Mucosa of rectum (tissue), 2 donors: ENCODE measurements around the gene SLC1A2.

Experiments
- H3K27ac ChIP-seq, 2 donors: one replicate each; pipeline ENCODE4 v1.7.0; 2013; ENCODE audit warnings: inconsistent platforms in 2 of 2, low read depth in 2 of 2, low read length in 2 of 2
- H3K27me3 ChIP-seq, 2 donors: one replicate each; pipeline ENCODE4 v1.7.0; 2013; ENCODE audit warnings: low read length in 2 of 2; ENCODE audit not compliant: control insufficient read depth in 2 of 2, insufficient read depth in 2 of 2
- H3K36me3 ChIP-seq, 2 donors: one replicate each; pipeline ENCODE4 v1.7.0; 2013; ENCODE audit warnings: low read length in 2 of 2; ENCODE audit not compliant: control insufficient read depth in 2 of 2, insufficient read depth in 2 of 2
- H3K4me1 ChIP-seq, 2 donors: one replicate each; pipeline ENCODE4 v1.7.0; 2013; ENCODE audit warnings: low read length in 2 of 2, mild to moderate bottlenecking in 1 of 2; ENCODE audit not compliant: control insufficient read depth in 2 of 2, insufficient read depth in 2 of 2
- H3K4me3 ChIP-seq, 2 donors: one replicate each; pipeline ENCODE4 v1.7.0; 2013; ENCODE audit warnings: low read length in 2 of 2
- H3K9ac ChIP-seq, 2 donors: one replicate each; pipeline ENCODE4 v1.7.0; 2013; ENCODE audit warnings: low read length in 2 of 2, low read depth in 1 of 2, mild to moderate bottlenecking in 1 of 2
- H3K9me3 ChIP-seq, 2 donors: one replicate each; pipeline ENCODE4 v1.7.0; 2013; ENCODE audit warnings: low read length in 2 of 2; ENCODE audit not compliant: control insufficient read depth in 2 of 2
- donor health status: healthy.
- donor health status: Normal muscosa, but diverticular disease.

SLC1A2 gene

GRCh38 chr11:35247428-35247827, 171.9 kb downstream of the SLC1A2 start:
- Histone ChIP-seq H3K9ac (no peak overlapping the region), H3K27ac (no peak overlapping the region), H3K9me3 (no peaks in the 10 kb centered on the region), H3K4me1 (no peaks in the 10 kb centered on the region), H3K4me3 (no peak overlapping the region), H3K36me3 (no peaks in the 10 kb centered on the region), H3K27me3 (no peaks in the 10 kb centered on the region)

DNA sequence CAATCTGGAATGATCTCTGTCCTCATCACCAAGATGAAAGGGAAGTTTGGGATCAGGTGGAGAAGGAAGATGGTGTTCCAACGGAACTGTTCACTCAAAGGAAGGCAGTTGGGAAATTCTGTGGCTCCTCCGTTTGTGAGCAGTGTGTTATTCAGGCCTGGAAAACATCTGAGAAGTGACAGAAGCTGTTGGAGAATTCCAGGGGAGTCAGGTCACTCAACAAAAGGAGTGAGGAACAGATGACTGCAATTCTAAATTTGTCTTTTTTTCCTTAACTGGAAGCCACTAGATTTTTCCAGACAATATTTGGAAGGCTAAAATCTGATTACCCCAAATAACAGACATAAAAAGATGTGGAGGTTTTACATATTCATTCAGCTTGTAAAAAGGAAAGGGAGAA, 172.6 kb downstream of the SLC1A2 start:
- Histone ChIP-seq H3K9ac (no peak overlapping the region), H3K4me3 (no peak overlapping the region), H3K27ac (no peak overlapping the region), H3K4me1 (no peaks in the 10 kb centered on the region), H3K27me3 (no peaks in the 10 kb centered on the region), H3K36me3 (no peaks in the 10 kb centered on the region), H3K9me3 (no peaks in the 10 kb centered on the region)

DNA sequence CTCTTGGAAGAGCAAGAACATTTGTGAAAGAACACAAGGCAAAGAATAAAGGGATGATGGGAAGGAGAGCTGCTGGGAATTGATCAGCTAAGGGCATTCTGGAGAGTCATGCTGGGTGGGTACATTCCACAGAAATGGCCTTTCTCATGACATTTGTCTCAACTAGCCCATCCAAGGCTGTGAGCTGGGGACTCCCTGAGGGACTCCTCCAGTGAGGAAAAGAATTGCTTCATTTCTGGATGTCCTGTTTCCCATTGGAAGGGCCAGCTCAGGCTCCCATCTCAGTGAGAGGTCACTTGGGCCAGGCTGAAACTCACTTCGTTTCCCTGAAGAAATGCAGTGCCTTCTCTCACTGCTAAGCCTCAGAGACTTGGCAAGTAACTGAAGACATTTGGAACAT, 173.6 kb downstream of the SLC1A2 start:
- H3K27me3 ChIP-seq, result no peaks in the 10 kb centered on the region
- no peaks in the 10 kb centered on the region for H3K36me3 ChIP-seq
- no peak overlapping the region for H3K27ac ChIP-seq
- no peak overlapping the region for H3K9ac ChIP-seq
- no peaks in the 10 kb centered on the region for H3K9me3 ChIP-seq
- no peaks in the 10 kb centered on the region for H3K4me1 ChIP-seq
- H3K4me3 ChIP-seq, result no peak overlapping the region

DNA sequence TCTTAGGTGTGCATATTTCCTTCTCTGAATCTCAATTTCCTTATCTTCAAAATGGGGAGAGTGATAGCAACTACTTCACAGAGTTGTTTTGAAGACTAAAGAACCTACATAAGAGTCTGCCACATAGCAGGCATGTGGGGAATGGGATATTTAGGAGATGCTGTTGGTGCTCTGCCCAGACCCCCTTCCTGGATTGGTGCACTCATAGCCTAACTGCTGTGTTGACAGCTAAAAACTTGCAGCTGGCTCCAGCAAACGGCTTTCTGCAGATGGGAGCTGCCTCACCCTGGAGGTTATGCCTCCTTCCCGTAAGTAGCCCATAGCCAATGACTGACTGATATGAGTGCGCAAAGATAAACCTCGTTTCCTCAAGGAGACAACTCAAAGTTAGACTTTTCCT, 174.3 kb downstream of the SLC1A2 start:
- Histone ChIP-seq H3K36me3 (no peaks in the 10 kb centered on the region), H3K4me1 (no peaks in the 10 kb centered on the region), H3K27me3 (no peaks in the 10 kb centered on the region), H3K9ac (no peak overlapping the region), H3K27ac (no peak overlapping the region), H3K9me3 (no peaks in the 10 kb centered on the region), H3K4me3 (no peak overlapping the region)

DNA sequence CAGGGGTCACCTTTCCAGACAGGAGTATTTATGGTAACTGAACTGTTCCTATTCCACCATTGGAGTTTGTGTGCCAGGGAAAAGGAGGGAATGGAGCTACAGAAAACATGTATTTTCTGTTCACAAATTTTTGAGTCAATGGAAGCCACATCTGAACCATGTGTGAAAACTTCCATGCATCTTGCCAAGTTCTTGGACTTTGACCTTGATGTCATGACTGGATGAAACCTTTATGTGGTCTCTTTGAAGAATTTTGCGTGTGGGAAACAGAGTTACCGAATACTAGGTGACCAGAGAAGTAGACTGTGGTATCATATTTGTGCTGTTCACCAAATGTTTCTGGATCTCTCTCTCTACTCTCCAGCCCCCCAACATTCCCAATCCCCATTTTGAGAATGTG, 175.6 kb downstream of the SLC1A2 start:
- H3K9me3 ChIP-seq, result no peaks in the 10 kb centered on the region
- H3K36me3 ChIP-seq, result no peaks in the 10 kb centered on the region
- no peak overlapping the region for H3K27ac ChIP-seq
- no peak overlapping the region for H3K4me3 ChIP-seq
- H3K9ac ChIP-seq, result no peak overlapping the region
- H3K27me3 ChIP-seq, result no peaks in the 10 kb centered on the region
- H3K4me1 ChIP-seq, result no peaks in the 10 kb centered on the region

- no peaks in the 10 kb centered on the region for H3K9me3 ChIP-seq
- no peak overlapping the region for H3K9ac ChIP-seq
- H3K27ac ChIP-seq, result no peak overlapping the region
- H3K36me3 ChIP-seq, result no peaks in the 10 kb centered on the region
- no peaks in the 10 kb centered on the region for H3K4me1 ChIP-seq
- H3K27me3 ChIP-seq, result no peaks in the 10 kb centered on the region
- no peak overlapping the region for H3K4me3 ChIP-seq
These were observed 176.7 kb downstream of the SLC1A2 start for GRCh38 chr11:35242412-35243242.

DNA sequence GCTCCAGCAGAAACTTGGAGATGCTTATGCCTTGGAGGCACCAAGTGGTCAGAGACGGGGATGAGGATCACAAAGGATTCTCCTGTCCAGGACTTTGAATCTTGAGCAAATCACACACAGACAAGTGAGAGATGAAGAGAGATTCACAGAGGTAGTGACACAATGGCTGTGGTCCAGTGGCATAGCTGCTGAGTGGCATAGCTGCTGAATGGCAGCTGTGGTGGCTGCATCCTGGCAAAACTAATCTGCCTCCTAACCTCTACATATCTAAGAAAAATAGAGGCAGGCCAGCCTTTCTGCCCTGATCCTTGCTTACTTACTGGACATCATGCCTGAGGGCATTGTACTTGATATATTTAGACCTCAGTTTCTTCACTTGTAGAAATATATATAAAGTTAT, 177.8 kb downstream of the SLC1A2 start:
- no peak overlapping the region for H3K4me3 ChIP-seq
- H3K27me3 ChIP-seq, result no peaks in the 10 kb centered on the region
- no peak overlapping the region for H3K9ac ChIP-seq
- no peaks in the 10 kb centered on the region for H3K9me3 ChIP-seq
- no peaks in the 10 kb centered on the region for H3K36me3 ChIP-seq
- H3K4me1 ChIP-seq, result no peaks in the 10 kb centered on the region
- H3K27ac ChIP-seq, result no peak overlapping the region

DNA sequence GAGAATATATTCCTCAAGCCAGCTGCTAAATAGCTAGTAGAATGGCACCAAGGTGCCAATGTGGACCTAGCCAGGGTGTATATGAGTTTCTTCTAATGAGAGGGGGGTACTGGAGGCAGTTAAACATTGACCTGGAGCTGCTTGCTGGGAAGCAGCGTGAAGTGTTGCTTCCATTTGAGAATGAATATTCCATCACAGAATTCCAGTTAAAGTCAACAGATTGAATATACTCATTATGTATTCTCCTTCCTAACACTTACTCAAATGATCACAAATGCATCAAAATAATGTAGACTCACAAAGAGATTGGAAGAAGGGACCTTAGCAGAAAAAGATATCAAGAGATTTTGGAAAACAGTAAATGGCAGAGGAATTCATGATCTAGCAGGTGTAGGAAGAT, 178.3 kb downstream of the SLC1A2 start:
- H3K9ac ChIP-seq, result no peak overlapping the region
- H3K9me3 ChIP-seq, result no peaks in the 10 kb centered on the region
- H3K27ac ChIP-seq, result no peak overlapping the region
- H3K36me3 ChIP-seq, result no peaks in the 10 kb centered on the region
- H3K4me3 ChIP-seq, result no peak overlapping the region
- no peaks in the 10 kb centered on the region for H3K4me1 ChIP-seq
- H3K27me3 ChIP-seq, result no peaks in the 10 kb centered on the region

GRCh38 chr11:35239471-35240075, 179.8 kb downstream of the SLC1A2 start:
- no peaks in the 10 kb centered on the region for H3K36me3 ChIP-seq
- no peaks in the 10 kb centered on the region for H3K9me3 ChIP-seq
- no peaks in the 10 kb centered on the region for H3K4me1 ChIP-seq
- no peak overlapping the region for H3K27ac ChIP-seq
- H3K4me3 ChIP-seq, result no peak overlapping the region
- H3K9ac ChIP-seq, result no peak overlapping the region
- no peaks in the 10 kb centered on the region for H3K27me3 ChIP-seq

DNA sequence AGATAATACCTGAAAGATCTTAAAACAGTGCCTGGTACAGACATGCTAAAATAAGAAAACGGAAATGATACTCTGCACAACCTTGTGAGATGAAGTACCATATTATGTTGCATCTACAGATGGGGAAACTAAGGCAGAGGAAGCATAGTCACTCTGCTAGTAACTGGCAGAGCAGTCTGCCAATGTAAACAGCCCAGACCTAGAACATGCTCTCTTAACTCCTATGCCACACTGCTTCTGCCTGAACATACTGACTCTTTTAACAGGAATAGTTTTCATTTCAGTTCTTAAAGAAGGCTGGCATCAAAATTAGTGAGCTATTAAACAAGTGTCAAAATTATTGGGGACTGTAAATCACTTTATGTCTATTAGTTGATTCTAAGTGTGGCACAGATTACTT, 180.5 kb downstream of the SLC1A2 start:
- Histone ChIP-seq H3K36me3 (no peaks in the 10 kb centered on the region), H3K9me3 (no peaks in the 10 kb centered on the region), H3K9ac (no peak overlapping the region), H3K27me3 (no peaks in the 10 kb centered on the region), H3K4me1 (no peaks in the 10 kb centered on the region), H3K27ac (no peak overlapping the region), H3K4me3 (no peak overlapping the region)
